GM15510 (cell line): ENCODE measurements around the gene PLCB3.

Experiments
- POLR2A ChIP-seq: IDR thresholded peaks from 3 replicates; pipeline ENCODE4 v1.6.1; 2011; ENCODE audit warnings: borderline replicate concordance; ENCODE audit not compliant: insufficient read length; ENCODE audit errors: extremely low read depth

PLCB3 gene

GRCh38 chr11:64250415-64251015 is 815 bp upstream of the PLCB3 start:
- no peak for TF ChIP-seq POLR2A

GRCh38 chr11:64251753-64252002 is 348 bp downstream of the PLCB3 start:
- TF ChIP-seq POLR2A = no peak

GRCh38 chr11:64252003-64252872 is 908 bp downstream of the PLCB3 start:
- TF ChIP-seq POLR2A = peak; percentile 28

GRCh38 chr11:64253043-64253442 is 1.7 kb downstream of the PLCB3 start:
- TF ChIP-seq POLR2A = no peak

GRCh38 chr11:64253481-64253880 is 2.2 kb downstream of the PLCB3 start:
- TF ChIP-seq POLR2A = no peak

GRCh38 chr11:64254326-64254725 is 3.0 kb downstream of the PLCB3 start:
- no peak for TF ChIP-seq POLR2A

GRCh38 chr11:64255135-64256128 is 4.1 kb downstream of the PLCB3 start:
- no peak for TF ChIP-seq POLR2A

- no peak for TF ChIP-seq POLR2A
These were observed 5.0 kb downstream of the PLCB3 start for GRCh38 chr11:64256300-64256699.

GRCh38 chr11:64258356-64258755 is 7.0 kb downstream of the PLCB3 start:
- no peak for TF ChIP-seq POLR2A

GRCh38 chr11:64258946-64259532 is 7.7 kb downstream of the PLCB3 start:
- no peak for TF ChIP-seq POLR2A

GRCh38 chr11:64259533-64260067 is 8.3 kb downstream of the PLCB3 start:
- no peak for TF ChIP-seq POLR2A

- no peak for TF ChIP-seq POLR2A
These were observed 8.9 kb downstream of the PLCB3 start for GRCh38 chr11:64260147-64260708.

- no peak for TF ChIP-seq POLR2A
These were observed 10.3 kb downstream of the PLCB3 start for GRCh38 chr11:64261556-64262080.
